Activated CD4-positive, alpha-beta T cell treated with anti-CD3 and anti-CD28 coated beads, Interleukin-2, amount 50 U/mL, for 1 hour (primary cell): ENCODE data around the gene SLC25A24.
"Not testable (repeated sequence)": the region's sequence is repeated elsewhere in the genome, so short reads cannot be mapped to it uniquely, and the experiment has no call there.

Source experiments
- DNase-seq: peaks from one replicate; pipeline ENCODE4 v3.0.0-alpha.2; 2020

SLC25A24 gene

GRCh38 chr1:108199781-108200686 lies at the start of gene SLC25A24:
Gene SLC25A24 (minus strand): TSS chr1:108200343. CDS start chr1:108200138, 205 bp downstream.
- peak; percentile 68 for DNase-seq

GRCh38 chr1:108243976-108244375 lies 43.8 kb upstream of the SLC25A24 start, which contains the start of gene NBPF4:
Gene NBPF4 (minus strand): TSS chr1:108244076. CDS start chr1:108243761, 315 bp downstream.
- DNase-seq, result not testable (repeated sequence)

- not testable (repeated sequence) for DNase-seq
These were observed 39.3 kb upstream of the SLC25A24 start for GRCh38 chr1:108239426-108239825.

GRCh38 chr1:108235308-108235707 lies 35.2 kb upstream of the SLC25A24 start:
- not testable (repeated sequence) for DNase-seq

- not testable (repeated sequence) for DNase-seq
These were observed 32.0 kb upstream of the SLC25A24 start for GRCh38 chr1:108232183-108232582.

GRCh38 chr1:108229976-108230375 lies 29.8 kb upstream of the SLC25A24 start:
- not testable (repeated sequence) for DNase-seq

- not testable (repeated sequence) for DNase-seq
These were observed 27.6 kb upstream of the SLC25A24 start for GRCh38 chr1:108227772-108228171.

GRCh38 chr1:108226855-108227254 lies 26.7 kb upstream of the SLC25A24 start:
- DNase-seq, result not testable (repeated sequence)

GRCh38 chr1:108223226-108223625 lies 23.1 kb upstream of the SLC25A24 start:
- DNase-seq, result not testable (repeated sequence)

GRCh38 chr1:108217515-108218174 lies 17.5 kb upstream of the SLC25A24 start:
- not testable (repeated sequence) for DNase-seq

GRCh38 chr1:108217007-108217406 lies 16.9 kb upstream of the SLC25A24 start:
- not testable (repeated sequence) for DNase-seq

- DNase-seq, result not testable (repeated sequence)
These were observed 16.1 kb upstream of the SLC25A24 start for GRCh38 chr1:108216028-108216890.

GRCh38 chr1:108214641-108215465 lies 14.7 kb upstream of the SLC25A24 start:
- DNase-seq, result not testable (repeated sequence)

GRCh38 chr1:108211014-108211413 lies 10.9 kb upstream of the SLC25A24 start:
- no peak for DNase-seq

- DNase-seq, result no peak
These were observed 9.4 kb upstream of the SLC25A24 start for GRCh38 chr1:108209456-108210108.

- no peak for DNase-seq
These were observed 8.7 kb upstream of the SLC25A24 start for GRCh38 chr1:108208724-108209446.

GRCh38 chr1:108203582-108203981 lies 3.4 kb upstream of the SLC25A24 start:
- not testable (repeated sequence) for DNase-seq

- no peak for DNase-seq
These were observed 1.5 kb upstream of the SLC25A24 start for GRCh38 chr1:108201687-108202086.

- DNase-seq, result peak; percentile 38
These were observed 526 bp upstream of the SLC25A24 start for GRCh38 chr1:108200687-108201051.

GRCh38 chr1:108199201-108199691 lies 897 bp downstream of the SLC25A24 start:
- DNase-seq, result no peak
